PC-9 (cell line): ENCODE data around the gene BRIP1. TPM values are rescaled to one million over a fixed set of nuclear protein-coding genes. Genes with fewer than 3 reads are reported as not detected.

Source experiments
- BruUV-seq: library from RNA; stranded (reverse); fragments of 400-500 nt; replicated peaks from 2 replicates; lab custom pipeline; 2021; lab: Mats Ljungman, UMichigan
- CTCF ChIA-PET: fragments of 300-600 bp; sonication (Branson Sonifier 250); formaldehyde crosslinking; loops from one replicate; lab custom pipeline; 2022; ENCODE audit warnings: antibody characterized with exemption; lab: Charles Lee
- POLR2A ChIA-PET: fragments of 300-600 bp; sonication (Branson Sonifier 250); formaldehyde crosslinking; loops from one replicate; lab custom pipeline; 2022; ENCODE audit warnings: antibody characterized with exemption; ENCODE audit not compliant: unreplicated experiment; lab: Charles Lee
- DNase-seq, 2 experiments: peaks; one replicate each; pipeline versions ENCODE4 v3.0.0 to v3.0.0-alpha.2; 2015 to 2022; ENCODE audit warnings: mixed read lengths in 1 of 2
- H2AFZ ChIP-seq: fragments of 200-600 bp; sonication (generic); 2 replicates; pipeline ENCODE4 v1.8.1; 2017; ENCODE audit warnings: antibody characterized with exemption
- H3F3A ChIP-seq: fragments of 200-600 bp; sonication (generic); 2 replicates; pipeline ENCODE4 v1.8.1; 2017; ENCODE audit warnings: antibody characterized with exemption, mild to moderate bottlenecking, low read depth; ENCODE audit not compliant: insufficient read depth
- H3K27ac ChIP-seq: fragments of 200-600 bp; sonication (generic); 2 replicates; pipeline ENCODE4 v1.6.1; 2016; ENCODE audit warnings: mixed run types
- H3K27me3 ChIP-seq: fragments of 200-600 bp; sonication (generic); 2 replicates; pipeline ENCODE4 v1.6.1; 2016; ENCODE audit warnings: low read depth, mixed run types; ENCODE audit not compliant: insufficient read depth
- H3K36me3 ChIP-seq: fragments of 200-600 bp; sonication (generic); 2 replicates; pipeline ENCODE4 v1.6.1; 2016; ENCODE audit warnings: low read depth, mixed run types
- H3K4me1 ChIP-seq: fragments of 200-600 bp; sonication (generic); replicated peaks from 2 replicates; pipeline ENCODE4 v1.6.1; 2016; ENCODE audit warnings: mixed run types; ENCODE audit not compliant: insufficient read depth
- H3K4me2 ChIP-seq: fragments of 200-600 bp; sonication (generic); 2 replicates; pipeline ENCODE4 v1.6.1; 2017; ENCODE audit warnings: mixed run types
- H3K4me3 ChIP-seq: fragments of 200-600 bp; sonication (generic); 2 replicates; pipeline ENCODE4 v1.6.1; 2016; ENCODE audit warnings: mixed run types
- H3K79me2 ChIP-seq: fragments of 200-600 bp; sonication (generic); 2 replicates; pipeline ENCODE4 v1.6.1; 2017; ENCODE audit warnings: low read depth, mixed run types
- H3K9me2 ChIP-seq: fragments of 200-600 bp; sonication (generic); 2 replicates; pipeline ENCODE4 v1.8.1; 2017; ENCODE audit warnings: mild to moderate bottlenecking; ENCODE audit not compliant: insufficient read depth
- H3K9me3 ChIP-seq: fragments of 200-600 bp; sonication (generic); 2 replicates; pipeline ENCODE4 v1.8.1; 2016; ENCODE audit warnings: low read depth; ENCODE audit not compliant: insufficient read depth
- H4K20me1 ChIP-seq: fragments of 200-600 bp; sonication (generic); 2 replicates; pipeline ENCODE4 v1.8.1; 2017; ENCODE audit not compliant: insufficient read depth
- EZH2 ChIP-seq: fragments of 200-600 bp; sonication (generic); IDR thresholded peaks from 2 replicates; pipeline ENCODE4 v1.8.0; 2017; ENCODE audit warnings: antibody characterized with exemption, low read depth
- intact Hi-C: fragments of 100-400 bp; cut with micrococcal nuclease; formaldehyde crosslinking; loops from one replicate; pipeline ENCODE4 v1.10.0; 2022; ENCODE audit not compliant: unreplicated experiment
- total RNA-seq: library from RNA; stranded (reverse); gene quantifications from 2 replicates; pipeline ENCODE4 v1.2.3, GENCODE V29; 2021
- TF ChIP-seq, protein P1 (sequence below): fragments of 200-600 bp; sonication (generic); conservative IDR thresholded peaks from 2 replicates; pipeline ENCODE4 v1.6.1; 2017; ENCODE audit warnings: mixed run types, antibody characterized with exemption, mild to moderate bottlenecking, moderate library complexity

BRIP1 gene
- total RNA-seq, 1 experiment from 2014 or later = 16.0 TPM

DNA sequence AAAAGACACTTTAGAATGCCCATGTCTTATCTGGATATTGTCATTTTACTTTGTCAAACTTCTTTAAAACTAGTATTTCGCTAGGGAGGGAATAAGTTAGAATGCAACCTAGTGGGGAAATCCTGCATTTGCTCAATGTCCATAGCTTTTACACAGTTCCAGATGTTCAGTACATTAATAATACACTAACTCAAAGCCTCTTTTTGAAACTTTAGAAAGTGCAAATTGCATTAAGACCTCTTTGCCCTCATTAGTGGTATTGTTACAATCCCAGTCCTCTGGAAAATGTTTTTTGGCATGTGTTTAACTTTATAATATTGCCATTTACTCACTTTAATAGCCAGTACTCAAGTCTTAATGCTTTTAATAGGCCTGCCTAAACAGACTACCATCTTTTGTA is 106.8 kb downstream of the BRIP1 start:
- Histone ChIP-seq H3K27me3 (no peaks in the 10 kb centered on the region), H3K79me2 (no peaks in the 10 kb centered on the region), H3K9me2 (no peaks in the 10 kb centered on the region), H4K20me1 (no peaks in the 10 kb centered on the region), H3K36me3 (no peaks in the 10 kb centered on the region), H3F3A (no peaks in the 10 kb centered on the region), H3K4me2 (no peak overlapping the region), H3K9me3 (no peaks in the 10 kb centered on the region), H3K4me3 (no peak overlapping the region), H3K4me1 (no peaks in the 10 kb centered on the region), H2AFZ (no peak overlapping the region), H3K27ac (no peak overlapping the region)
- POLR2A ChIA-PET = no interaction called here
- CTCF ChIA-PET = no interaction called here
- TF ChIP-seq, protein P1, sequence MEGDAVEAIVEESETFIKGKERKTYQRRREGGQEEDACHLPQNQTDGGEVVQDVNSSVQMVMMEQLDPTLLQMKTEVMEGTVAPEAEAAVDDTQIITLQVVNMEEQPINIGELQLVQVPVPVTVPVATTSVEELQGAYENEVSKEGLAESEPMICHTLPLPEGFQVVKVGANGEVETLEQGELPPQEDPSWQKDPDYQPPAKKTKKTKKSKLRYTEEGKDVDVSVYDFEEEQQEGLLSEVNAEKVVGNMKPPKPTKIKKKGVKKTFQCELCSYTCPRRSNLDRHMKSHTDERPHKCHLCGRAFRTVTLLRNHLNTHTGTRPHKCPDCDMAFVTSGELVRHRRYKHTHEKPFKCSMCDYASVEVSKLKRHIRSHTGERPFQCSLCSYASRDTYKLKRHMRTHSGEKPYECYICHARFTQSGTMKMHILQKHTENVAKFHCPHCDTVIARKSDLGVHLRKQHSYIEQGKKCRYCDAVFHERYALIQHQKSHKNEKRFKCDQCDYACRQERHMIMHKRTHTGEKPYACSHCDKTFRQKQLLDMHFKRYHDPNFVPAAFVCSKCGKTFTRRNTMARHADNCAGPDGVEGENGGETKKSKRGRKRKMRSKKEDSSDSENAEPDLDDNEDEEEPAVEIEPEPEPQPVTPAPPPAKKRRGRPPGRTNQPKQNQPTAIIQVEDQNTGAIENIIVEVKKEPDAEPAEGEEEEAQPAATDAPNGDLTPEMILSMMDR = no peak
- TF ChIP-seq EZH2 = no peak
- no TSS peak for BruUV-seq
- intact Hi-C loops = no loop called here
- no peak for DNase-seq

DNA sequence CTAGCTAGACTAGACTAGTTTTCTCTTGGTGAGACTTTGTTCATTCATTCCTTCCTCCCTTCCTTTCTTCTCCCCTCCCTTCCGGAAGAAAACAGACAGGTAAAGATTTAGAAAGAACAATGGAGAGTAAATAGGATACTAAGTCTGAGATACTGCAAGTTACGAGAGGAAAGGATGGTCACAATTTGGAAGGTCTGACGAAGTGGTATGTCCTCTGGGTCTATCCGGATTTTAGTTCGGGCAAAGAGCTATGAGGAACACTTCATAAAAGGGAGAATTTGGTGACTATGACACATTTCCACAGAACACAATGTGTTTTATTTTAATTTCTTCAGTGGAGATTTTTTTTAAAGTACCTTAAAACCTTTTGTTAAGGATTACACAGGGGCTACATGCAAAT is 107.7 kb downstream of the BRIP1 start:
- Histone ChIP-seq H3F3A (no peaks in the 10 kb centered on the region), H3K27ac (no peak overlapping the region), H2AFZ (no peak overlapping the region), H3K36me3 (no peaks in the 10 kb centered on the region), H3K79me2 (no peaks in the 10 kb centered on the region), H3K9me3 (no peaks in the 10 kb centered on the region), H3K4me1 (no peaks in the 10 kb centered on the region), H3K4me3 (no peak overlapping the region), H4K20me1 (no peaks in the 10 kb centered on the region), H3K4me2 (no peak overlapping the region), H3K27me3 (no peaks in the 10 kb centered on the region), H3K9me2 (no peaks in the 10 kb centered on the region)
- BruUV-seq = no TSS peak
- TF ChIP-seq EZH2 = no peak
- TF ChIP-seq, protein P1 = no peak
- intact Hi-C loops = no loop called here
- no peak for DNase-seq
- POLR2A ChIA-PET = no interaction called here
- CTCF ChIA-PET = interaction anchor here (0.7 kb wide), 1 partner anchor 556 kb away, joined by 3 read pairs; no protein-coding TSS in a partner anchor

DNA sequence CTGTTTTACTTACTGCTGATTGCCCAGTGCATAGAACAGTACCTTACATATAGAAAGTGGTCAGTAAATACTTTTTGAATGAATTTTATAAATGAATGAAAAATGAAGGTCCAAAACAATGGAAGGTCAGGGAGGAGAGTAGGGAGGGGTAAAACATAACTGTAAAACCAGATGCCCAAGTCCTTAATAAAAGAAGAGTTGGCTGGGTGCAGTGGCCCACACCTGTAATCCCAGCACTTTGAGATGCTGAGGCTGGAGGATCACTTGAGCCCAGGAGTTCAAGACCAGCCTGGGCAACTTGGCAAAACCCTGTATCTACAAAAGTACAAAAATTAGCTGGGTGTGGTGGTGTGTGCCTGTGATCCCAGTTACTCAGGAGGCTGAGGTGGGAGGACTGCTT is 108.2 kb downstream of the BRIP1 start:
- Histone ChIP-seq H2AFZ (no peak overlapping the region), H3K79me2 (no peaks in the 10 kb centered on the region), H3K4me3 (no peak overlapping the region), H3K4me1 (no peaks in the 10 kb centered on the region), H3K4me2 (no peak overlapping the region), H3K9me3 (no peaks in the 10 kb centered on the region), H3K27ac (no peak overlapping the region), H3K9me2 (no peaks in the 10 kb centered on the region), H4K20me1 (no peaks in the 10 kb centered on the region), H3K27me3 (no peaks in the 10 kb centered on the region), H3F3A (no peaks in the 10 kb centered on the region), H3K36me3 (no peaks in the 10 kb centered on the region)
- no peak for DNase-seq
- no peak for TF ChIP-seq EZH2
- TF ChIP-seq, protein P1 = no peak
- CTCF ChIA-PET = interaction anchor here (0.7 kb wide), 1 partner anchor 556 kb away, joined by 3 read pairs; no protein-coding TSS in a partner anchor
- POLR2A ChIA-PET = no interaction called here
- no TSS peak for BruUV-seq
- intact Hi-C loops = no loop called here
